Activated CD4-positive, alpha-beta memory T cell treated with anti-CD3 and anti-CD28 coated beads for 36 hours (primary cell): ENCODE data around the gene CCDC71. TPM values are rescaled to one million over a fixed set of nuclear protein-coding genes. Genes with fewer than 3 reads are reported as not detected.

ENCODE experiments used
- CTCF ChIA-PET: fragments of 350-600 bp; sonication (Branson Sonifier 250); formaldehyde crosslinking; loops from one replicate; lab custom pipeline; 2021; ENCODE audit warnings: antibody characterized with exemption, inconsistent platforms; lab: Charles Lee
- POLR2A ChIA-PET: fragments of 350-600 bp; sonication (Branson Sonifier 250); formaldehyde crosslinking; loops from one replicate; lab custom pipeline; 2021; ENCODE audit warnings: antibody characterized with exemption; lab: Charles Lee
- DNase-seq: peaks from one replicate; pipeline ENCODE4 v3.0.0-alpha.2; 2020
- H3K27ac Mint-ChIP-seq: one replicate; pipeline ENCODE4 v1.8.0; 2021; ENCODE audit warnings: mixed read lengths
- H3K27me3 Mint-ChIP-seq: one replicate; pipeline ENCODE4 v1.8.0; 2021; ENCODE audit warnings: mixed read lengths
- H3K36me3 Mint-ChIP-seq: one replicate; pipeline ENCODE4 v1.8.0; 2021; ENCODE audit warnings: mixed read lengths
- H3K4me1 Mint-ChIP-seq: one replicate; pipeline ENCODE4 v1.8.0; 2021; ENCODE audit warnings: low read depth, mixed read lengths
- H3K4me3 Mint-ChIP-seq: one replicate; pipeline ENCODE4 v1.8.0; 2021; ENCODE audit warnings: mild to moderate bottlenecking, mixed read lengths
- H3K9me3 Mint-ChIP-seq: one replicate; pipeline ENCODE4 v1.8.0; 2021; ENCODE audit warnings: mixed read lengths
- intact Hi-C: fragments of 100-400 bp; cut with micrococcal nuclease; formaldehyde crosslinking; loops from one replicate; pipeline ENCODE4 v1.15.1; 2023
- total RNA-seq, 2 experiments: library from RNA; stranded (reverse); gene quantifications; one replicate each; pipeline ENCODE4 v1.2.3, GENCODE V29; 2021

CCDC71 gene
- total RNA-seq, 2 experiments from 2014 or later: 18.8 to 19.7 TPM

GRCh38 chr3:49140080-49140479 lies 26.1 kb downstream of the CCDC71 start:
- Mint-ChIP-seq H3K4me1 (no peaks in the 10 kb centered on the region), H3K36me3 (no peaks in the 10 kb centered on the region), H3K9me3 (no peaks in the 10 kb centered on the region), H3K27ac (no peak overlapping the region), H3K4me3 (no peak overlapping the region), H3K27me3 (peaks cover 8% of the 10 kb centered on the region)
- intact Hi-C loops: no loop called here
- ChIA-PET POLR2A (no interaction called here), CTCF (no interaction called here)
- no peak for DNase-seq

- intact Hi-C loops: no loop called here
Measured at GRCh38 chr3:49135499-49135898, 30.6 kb downstream of the CCDC71 start.

GRCh38 chr3:49134471-49135265 lies 31.5 kb downstream of the CCDC71 start:
- no peak for DNase-seq
- ChIA-PET CTCF (no interaction called here), POLR2A (interaction anchor here (0.7 kb wide), 1 partner anchor 84 kb away, joined by 4 read pairs; no protein-coding TSS in a partner anchor)
- Mint-ChIP-seq H3K4me1 (no peaks in the 10 kb centered on the region), H3K27ac (no peak overlapping the region), H3K9me3 (no peaks in the 10 kb centered on the region), H3K4me3 (no peak overlapping the region), H3K36me3 (no peaks in the 10 kb centered on the region), H3K27me3 (peaks cover 19% of the 10 kb centered on the region)
- intact Hi-C loops: no loop called here

More at GRCh38 chr3:49135499-49135898, 30.6 kb downstream of the CCDC71 start:
- ChIA-PET POLR2A (no interaction called here), CTCF (interaction anchor here (1.9 kb wide), 1 partner anchor 41 kb away, joined by 5 read pairs; the partner anchor contains the start of gene QRICH1)
- H3K27me3 Mint-ChIP-seq: peaks cover 19% of the 10 kb centered on the region
- no peak overlapping the region for H3K27ac Mint-ChIP-seq
- no peaks in the 10 kb centered on the region for H3K4me1 Mint-ChIP-seq
- no peaks in the 10 kb centered on the region for H3K36me3 Mint-ChIP-seq
- no peak for DNase-seq
- no peak overlapping the region for H3K4me3 Mint-ChIP-seq
- no peaks in the 10 kb centered on the region for H3K9me3 Mint-ChIP-seq

GRCh38 chr3:49133226-49133951 lies 32.7 kb downstream of the CCDC71 start:
- no peak overlapping the region for H3K27ac Mint-ChIP-seq
- intact Hi-C loops: no loop called here
- H3K9me3 Mint-ChIP-seq: no peaks in the 10 kb centered on the region
- no peak for DNase-seq
- H3K27me3 Mint-ChIP-seq: peaks cover 19% of the 10 kb centered on the region
- ChIA-PET CTCF (no interaction called here), POLR2A (no interaction called here)
- H3K36me3 Mint-ChIP-seq: no peaks in the 10 kb centered on the region
- H3K4me1 Mint-ChIP-seq: no peaks in the 10 kb centered on the region
- H3K4me3 Mint-ChIP-seq: no peak overlapping the region

- POLR2A ChIA-PET: no interaction called here
- intact Hi-C loops: no loop called here
- Mint-ChIP-seq H3K36me3 (no peaks in the 10 kb centered on the region), H3K4me3 (no peak within 1 kb of the TSS), H3K9me3 (no peaks in the 10 kb centered on the region), H3K27me3 (peaks cover 17% of the 10 kb centered on the region), H3K27ac (no peak within 1 kb of the TSS), H3K4me1 (no peaks in the 10 kb centered on the region)
- no peak for DNase-seq
- CTCF ChIA-PET: no interaction called here
Measured at GRCh38 chr3:49132437-49133225, 33.5 kb downstream of the CCDC71 start, which contains the start of gene LAMB2. Gene LAMB2 (minus strand): TSS chr3:49133050. CDS start chr3:49132867, 183 bp downstream.

- intact Hi-C loops: no loop called here
- H3K27ac Mint-ChIP-seq: no peak overlapping the region
- H3K9me3 Mint-ChIP-seq: no peaks in the 10 kb centered on the region
Measured at GRCh38 chr3:49132073-49132436, 34.1 kb downstream of the CCDC71 start.

GRCh38 chr3:49131576-49131975 lies 34.6 kb downstream of the CCDC71 start:
- intact Hi-C loops: no loop called here
- ChIA-PET CTCF (no interaction called here), POLR2A (interaction anchor here (0.9 kb wide), 1 partner anchor 31 kb away, joined by 3 read pairs; no protein-coding TSS in a partner anchor)
- no peak overlapping the region for H3K4me3 Mint-ChIP-seq
- no peaks in the 10 kb centered on the region for H3K9me3 Mint-ChIP-seq
- H3K4me1 Mint-ChIP-seq: no peaks in the 10 kb centered on the region
- H3K27me3 Mint-ChIP-seq: peaks cover 15% of the 10 kb centered on the region
- no peak for DNase-seq
- no peak overlapping the region for H3K27ac Mint-ChIP-seq
- H3K36me3 Mint-ChIP-seq: no peaks in the 10 kb centered on the region

More at GRCh38 chr3:49132073-49132436, 34.1 kb downstream of the CCDC71 start:
- POLR2A ChIA-PET: interaction anchor here (0.9 kb wide), 1 partner anchor 30 kb away, joined by 3 read pairs; no protein-coding TSS in a partner anchor
- CTCF ChIA-PET: no interaction called here
- H3K4me3 Mint-ChIP-seq: no peak overlapping the region
- no peaks in the 10 kb centered on the region for H3K36me3 Mint-ChIP-seq
- no peaks in the 10 kb centered on the region for H3K4me1 Mint-ChIP-seq
- peaks cover 15% of the 10 kb centered on the region for H3K27me3 Mint-ChIP-seq
- no peak for DNase-seq

- H3K9me3 Mint-ChIP-seq: no peaks in the 10 kb centered on the region
- ChIA-PET CTCF (no interaction called here), POLR2A (interaction anchor here (0.9 kb wide), 1 partner anchor 31 kb away, joined by 3 read pairs; no protein-coding TSS in a partner anchor)
- intact Hi-C loops: no loop called here
- peaks cover 14% of the 10 kb centered on the region for H3K27me3 Mint-ChIP-seq
- no peak overlapping the region for H3K27ac Mint-ChIP-seq
- H3K4me3 Mint-ChIP-seq: no peak overlapping the region
- DNase-seq: no peak
- H3K36me3 Mint-ChIP-seq: no peaks in the 10 kb centered on the region
- H3K4me1 Mint-ChIP-seq: no peaks in the 10 kb centered on the region
Measured at GRCh38 chr3:49131040-49131439, 35.1 kb downstream of the CCDC71 start.

GRCh38 chr3:49124991-49125670 lies 41.0 kb downstream of the CCDC71 start:
- Mint-ChIP-seq H3K27ac (no peak overlapping the region), H3K4me3 (no peak overlapping the region), H3K36me3 (no peaks in the 10 kb centered on the region)

GRCh38 chr3:49124203-49124602 lies 41.9 kb downstream of the CCDC71 start:
- Mint-ChIP-seq H3K27me3 (no peaks in the 10 kb centered on the region), H3K4me1 (peaks cover 12% of the 10 kb centered on the region), H3K27ac (no peak overlapping the region), H3K36me3 (no peaks in the 10 kb centered on the region), H3K4me3 (no peak overlapping the region), H3K9me3 (no peaks in the 10 kb centered on the region)
- CTCF ChIA-PET: interaction anchor here (1.5 kb wide), 1 partner anchor 30 kb away, joined by 3 read pairs; the partner anchor contains the start of gene QRICH1
- no peak for DNase-seq
- intact Hi-C loops: loop anchor here (5.0 kb wide), 1 partner anchor 43 kb away; the partner anchor contains the start of gene CCDC71
- POLR2A ChIA-PET: no interaction called here

More at GRCh38 chr3:49124991-49125670, 41.0 kb downstream of the CCDC71 start:
- peaks cover 6% of the 10 kb centered on the region for H3K4me1 Mint-ChIP-seq
- DNase-seq: no peak
- POLR2A ChIA-PET: no interaction called here
- intact Hi-C loops: loop anchor here (5.0 kb wide), 1 partner anchor 42 kb away; the partner anchor contains the start of gene CCDC71
- H3K27me3 Mint-ChIP-seq: no peaks in the 10 kb centered on the region
- CTCF ChIA-PET: interaction anchor here (1.5 kb wide), 1 partner anchor 31 kb away, joined by 3 read pairs; the partner anchor contains the start of gene QRICH1
- H3K9me3 Mint-ChIP-seq: no peaks in the 10 kb centered on the region

GRCh38 chr3:49123687-49124086 lies 42.4 kb downstream of the CCDC71 start:
- ChIA-PET CTCF (no interaction called here), POLR2A (no interaction called here)
- no peaks in the 10 kb centered on the region for H3K27me3 Mint-ChIP-seq
- DNase-seq: no peak
- H3K27ac Mint-ChIP-seq: no peak overlapping the region
- H3K9me3 Mint-ChIP-seq: no peaks in the 10 kb centered on the region
- peaks cover 3% of the 10 kb centered on the region for H3K36me3 Mint-ChIP-seq
- no peak overlapping the region for H3K4me3 Mint-ChIP-seq
- peaks cover 16% of the 10 kb centered on the region for H3K4me1 Mint-ChIP-seq
- intact Hi-C loops: loop anchor here (5.0 kb wide), 1 partner anchor 44 kb away; the partner anchor contains the start of gene CCDC71
